H1 (cell line): ENCODE measurements around the gene SRGAP3. TPM values are rescaled to one million over a fixed set of nuclear protein-coding genes. Genes with fewer than 3 reads are reported as not detected.

Experiments used
- BCL11A ChIP-seq, 2 experiments: IDR thresholded peaks; one replicate each; pipeline ENCODE4 v1.6.1; 2011; ENCODE audit warnings: low read depth in 2 of 2, low read length in 2 of 2, mild to moderate bottlenecking in 2 of 2
- POLR2AphosphoS5 ChIP-seq: IDR thresholded peaks from 2 replicates; pipeline ENCODE4 v1.6.1; 2011; ENCODE audit warnings: low read depth, low read length
- RFX5 ChIP-seq: IDR thresholded peaks from 2 replicates; pipeline ENCODE4 v1.6.1; 2011; ENCODE audit warnings: low read depth, low read length, improper control_type of control experiment, borderline replicate concordance
- RXRA ChIP-seq: IDR thresholded peaks from 2 replicates; pipeline ENCODE4 v1.6.1; 2011; ENCODE audit warnings: low read depth, mild to moderate bottlenecking, low read length, moderate library complexity; ENCODE audit not compliant: insufficient read depth
- polyA plus RNA-seq, 7 experiments: library from polyadenylated mRNA; depleted of rRNA in 3 of 7; stranded (reverse) in 5 of 7; unstranded in 2 of 7; fragments of >200 nt in 5 of 7; fragments of 200-250 nt in 2 of 7; gene quantifications; 1 replicate in 5 of 7; 2 replicates in 1 of 7; 4 replicates in 1 of 7; pipeline versions ENCODE4 v1.2.1 to v1.2.3, GENCODE V29; 2011 to 2013; ENCODE audit warnings: missing spikeins in 2 of 7, mixed read lengths in 2 of 7
- total RNA-seq: library from RNA; stranded (reverse); fragmentation: NEBNext Ultra II Directional; extraction: Animal tissue kit (Norgen Biotek cat#: 25700); gene quantifications from 2 replicates; pipeline ENCODE4 v1.2.1, GENCODE V29; 2021

The SRGAP3 gene
- total and polyA plus RNA-seq, 2 of the 8 experiments (the other 6 are each of a cell fraction or from before 2014, with no cell fraction given): 5.8 to 11.4 TPM

DNA sequence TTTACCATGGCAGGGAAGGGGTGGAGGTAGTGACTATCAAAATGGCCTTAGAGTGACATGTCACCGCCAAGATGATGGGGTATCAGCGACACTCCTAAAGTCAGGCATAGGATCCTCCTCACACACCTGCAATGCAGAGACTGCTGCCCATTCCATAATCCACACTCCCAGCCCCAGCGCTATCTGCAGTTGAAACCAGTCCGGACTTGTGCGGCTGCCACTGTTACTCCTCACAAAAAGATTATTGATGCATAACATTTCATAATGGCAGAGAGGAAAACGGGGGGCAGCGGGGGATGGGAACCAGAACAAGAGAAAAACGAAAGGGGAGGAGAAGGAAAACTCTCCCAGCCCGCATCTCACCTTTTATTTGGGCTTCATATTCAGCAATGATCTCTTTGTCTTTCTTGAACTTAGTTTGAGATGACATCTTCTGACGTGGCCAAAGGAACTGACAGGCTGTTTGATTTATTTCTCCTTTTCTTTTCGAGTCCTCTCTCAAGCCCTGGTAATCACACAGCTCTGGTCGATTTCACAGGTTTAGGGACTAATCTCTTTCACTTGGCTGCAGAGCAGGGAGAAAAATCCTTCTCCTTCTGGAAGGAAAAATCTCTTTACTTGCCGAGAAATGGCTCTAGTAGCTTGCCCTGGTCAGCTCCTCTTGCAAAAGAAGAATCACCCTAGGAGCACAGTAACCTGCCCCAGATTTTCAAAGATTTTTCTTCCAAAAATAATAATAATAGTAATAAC lies 749 bp downstream of the SRGAP3 start (continued):
- TF ChIP-seq RXRA: no peak
- TF ChIP-seq RFX5: no peak
- no peak for TF ChIP-seq POLR2AphosphoS5
- TF ChIP-seq BCL11A (IDR thresholded peaks at IDR 0.05; ENCODE audit: low read depth in 2 of 2, low read length in 2 of 2): no peak
